GM18867 (cell line): ENCODE data around the gene LRP1B.
"Not testable (repeated sequence)": the region's sequence is repeated elsewhere in the genome, so short reads cannot be mapped to it uniquely, and the experiment has no call there.

Experiments
- ATAC-seq: cut with Tn5 transposase; IDR thresholded peaks from one replicate; pipeline ENCODE4 v1.9.1; 2021; ENCODE audit warnings: mild to moderate bottlenecking, moderate library complexity; ENCODE audit not compliant: unreplicated experiment

Gene LRP1B

DNA sequence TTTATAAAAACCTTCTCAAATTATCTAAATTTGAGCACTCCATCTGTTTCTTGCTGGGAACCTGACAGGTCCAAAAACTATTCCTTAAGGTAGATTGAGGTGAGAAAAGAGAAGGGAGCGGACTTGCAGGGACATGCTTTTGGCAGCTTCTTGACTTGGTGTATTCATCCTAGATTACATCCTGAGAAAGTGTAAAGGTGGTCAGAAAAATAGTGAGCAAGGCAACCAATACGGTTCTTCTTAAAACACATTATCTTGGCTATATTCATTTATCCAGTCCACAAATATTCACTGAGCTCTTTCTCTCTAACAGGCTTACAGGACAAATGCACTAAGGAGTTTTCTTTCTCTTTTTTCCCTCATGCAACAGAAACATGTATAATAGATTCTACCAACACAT is 230.0 kb downstream of the LRP1B start:
- ATAC-seq: no peak

DNA sequence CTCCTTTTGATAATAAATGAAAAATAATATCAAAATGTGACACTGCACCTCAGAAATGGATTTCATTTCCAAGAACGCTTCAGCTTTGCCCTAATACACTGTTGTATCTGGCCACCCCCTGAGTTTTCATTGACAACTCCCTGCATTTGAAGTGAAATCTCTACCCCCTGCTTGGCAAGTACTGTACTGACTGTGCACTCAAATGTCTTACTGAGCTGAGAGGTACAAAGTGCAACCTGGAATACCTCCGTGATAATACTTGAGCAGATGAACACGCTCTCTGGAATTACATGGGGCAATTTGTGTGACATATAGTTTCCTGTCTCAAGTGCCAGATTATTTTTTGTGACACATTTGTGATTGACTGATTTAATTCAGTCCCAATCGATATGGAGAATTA is 231.1 kb downstream of the LRP1B start:
- no peak for ATAC-seq

DNA sequence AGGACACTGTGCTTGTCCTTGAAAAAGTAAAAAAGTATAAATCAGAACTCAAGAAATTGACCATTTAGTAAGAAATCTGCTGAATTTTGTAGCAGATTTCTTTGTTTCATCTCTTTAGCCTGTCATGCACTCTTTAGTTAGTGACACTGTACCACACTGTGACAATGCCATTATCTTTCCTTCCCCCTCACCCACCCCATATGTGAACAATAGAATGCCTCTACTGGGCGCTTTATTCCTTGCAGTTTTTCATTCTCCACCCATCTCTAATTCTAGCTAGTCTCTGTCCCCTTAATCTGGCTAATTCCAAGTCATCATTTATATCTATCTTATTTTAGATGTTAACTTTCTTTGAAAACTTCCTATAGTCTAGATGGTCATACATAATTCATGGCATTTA is 241.0 kb downstream of the LRP1B start:
- ATAC-seq: no peak

DNA sequence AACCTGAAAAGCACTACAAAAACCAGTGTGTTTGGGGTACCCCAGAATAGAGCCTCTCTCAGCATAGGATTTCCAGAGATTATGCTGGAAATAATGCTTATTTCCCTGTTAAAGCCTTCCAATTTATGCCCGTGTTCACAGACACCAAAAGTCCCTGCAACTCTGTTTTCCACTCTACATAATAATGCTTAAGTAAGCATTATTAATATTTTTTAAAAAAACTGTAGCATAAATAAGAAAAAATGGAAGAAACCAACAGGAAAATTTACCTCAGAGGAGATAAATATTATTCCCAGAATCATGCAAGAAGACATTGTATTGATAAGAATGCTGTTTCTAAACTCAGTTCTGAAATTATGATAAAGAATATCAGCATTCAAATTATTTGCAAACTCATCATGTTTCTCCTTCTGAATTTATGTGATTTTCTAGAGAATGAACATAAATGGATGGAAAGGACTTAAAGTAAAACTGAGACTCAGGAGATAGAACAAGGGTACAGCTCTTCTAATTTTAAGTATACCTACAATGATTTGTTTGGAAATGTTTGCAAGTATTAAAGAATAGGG is 241.7 kb downstream of the LRP1B start:
- ATAC-seq: no peak

DNA sequence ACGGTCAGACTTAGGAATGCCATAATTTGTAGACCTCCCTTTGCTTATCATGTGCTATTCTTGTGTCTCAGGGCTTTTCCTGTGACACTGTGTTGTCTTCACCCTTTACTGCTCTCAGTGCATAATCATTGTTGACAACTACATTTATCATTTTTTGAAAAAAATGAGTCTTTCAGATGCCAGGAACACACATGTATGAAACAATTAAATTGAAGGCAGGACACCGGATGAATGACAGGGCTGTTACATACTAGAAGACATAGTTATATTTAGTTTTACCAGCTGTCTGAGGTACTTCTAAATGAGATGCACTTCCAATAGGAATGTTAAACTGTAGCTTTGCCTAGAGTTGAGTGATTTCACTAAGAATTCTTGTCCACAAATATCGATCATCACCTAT is 243.5 kb downstream of the LRP1B start:
- ATAC-seq: no peak

DNA sequence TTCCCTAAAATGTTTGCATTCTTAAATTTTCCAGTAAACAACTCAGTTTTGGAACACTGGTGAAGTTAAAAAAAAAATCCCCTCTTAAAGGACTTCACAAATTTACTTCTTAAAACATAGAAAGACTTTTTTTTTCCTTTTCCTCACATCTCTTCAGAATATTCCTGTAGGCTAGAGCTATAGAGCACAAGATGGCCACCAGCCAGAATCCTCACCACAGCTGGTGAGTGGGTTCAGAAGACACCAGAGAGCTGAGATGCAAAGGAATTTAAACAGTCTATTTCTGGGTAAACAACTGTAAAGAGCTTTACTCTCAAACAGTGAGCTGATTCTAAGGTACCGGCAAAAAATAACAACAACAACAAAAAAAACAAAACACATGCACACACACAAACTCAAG is 252.8 kb downstream of the LRP1B start:
- ATAC-seq: no peak

DNA sequence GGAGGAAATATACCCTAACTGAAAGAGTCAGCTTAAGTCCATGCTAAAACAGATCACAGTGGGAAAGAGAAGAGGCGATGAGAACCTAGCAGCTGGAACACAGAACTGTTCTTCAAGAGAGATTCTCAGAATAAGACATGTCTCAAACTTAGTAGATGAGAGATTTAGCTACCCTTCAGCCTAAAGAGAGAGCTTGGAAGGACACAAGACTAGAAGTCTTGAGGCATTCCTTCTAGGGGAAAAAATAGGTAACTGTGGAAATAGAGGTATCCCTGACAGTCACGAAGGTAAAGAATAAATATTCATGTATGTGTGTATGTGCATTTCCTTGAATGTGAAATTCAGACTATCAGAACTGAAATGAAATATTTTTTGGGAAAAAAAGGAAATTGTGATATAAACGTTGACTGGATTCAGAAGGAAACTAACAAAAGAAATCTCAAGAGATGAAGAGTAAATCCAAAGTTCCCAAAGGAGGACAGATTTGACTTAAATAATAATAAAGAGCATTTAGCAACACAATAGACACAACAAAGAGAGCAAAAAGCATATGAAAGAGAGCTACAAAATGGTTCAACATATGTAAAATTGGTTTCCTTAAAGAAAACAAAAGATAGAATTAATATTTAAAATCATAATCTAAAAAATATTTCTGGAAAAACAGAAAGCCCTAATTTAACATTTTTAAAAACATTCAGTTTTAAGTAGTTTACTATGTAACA is 258.7 kb downstream of the LRP1B start:
- no peak for ATAC-seq

DNA sequence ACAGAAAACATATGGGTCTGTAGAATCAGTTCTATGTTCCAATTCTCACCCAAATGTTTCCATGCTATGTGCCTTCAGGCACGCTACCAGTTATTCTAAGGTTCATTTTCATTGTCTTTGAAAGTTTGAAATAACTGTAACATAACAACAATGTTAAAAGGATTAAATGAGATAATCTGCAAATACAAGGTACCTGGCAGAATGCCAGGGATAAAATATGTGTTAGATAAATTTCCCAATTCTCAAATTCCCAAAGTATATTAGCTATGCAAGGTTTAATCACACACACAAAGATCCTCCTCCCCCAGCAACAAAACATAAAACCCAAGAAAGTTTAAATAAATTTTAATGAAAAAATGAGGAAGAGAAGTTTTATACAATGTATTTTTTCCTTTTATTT is 261.2 kb downstream of the LRP1B start:
- ATAC-seq: no peak

DNA sequence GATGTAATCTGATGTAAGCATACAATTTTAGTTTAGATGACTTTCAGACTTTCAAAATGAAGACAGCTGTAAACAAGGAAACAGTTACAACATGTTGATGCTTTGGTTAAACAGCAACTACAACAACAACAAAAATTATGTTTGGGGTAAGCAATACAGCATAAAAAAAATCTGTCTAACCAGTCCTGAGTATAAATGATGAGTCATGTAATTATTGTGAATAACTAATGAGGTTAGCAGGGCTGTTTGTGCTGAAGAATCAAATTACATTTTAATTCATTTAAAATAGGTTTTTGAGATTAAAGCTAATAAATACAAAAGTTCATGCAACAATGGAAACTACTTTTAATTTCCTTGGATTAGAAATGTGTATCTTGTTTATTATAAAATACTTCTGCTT is 266.9 kb downstream of the LRP1B start:
- no peak for ATAC-seq

DNA sequence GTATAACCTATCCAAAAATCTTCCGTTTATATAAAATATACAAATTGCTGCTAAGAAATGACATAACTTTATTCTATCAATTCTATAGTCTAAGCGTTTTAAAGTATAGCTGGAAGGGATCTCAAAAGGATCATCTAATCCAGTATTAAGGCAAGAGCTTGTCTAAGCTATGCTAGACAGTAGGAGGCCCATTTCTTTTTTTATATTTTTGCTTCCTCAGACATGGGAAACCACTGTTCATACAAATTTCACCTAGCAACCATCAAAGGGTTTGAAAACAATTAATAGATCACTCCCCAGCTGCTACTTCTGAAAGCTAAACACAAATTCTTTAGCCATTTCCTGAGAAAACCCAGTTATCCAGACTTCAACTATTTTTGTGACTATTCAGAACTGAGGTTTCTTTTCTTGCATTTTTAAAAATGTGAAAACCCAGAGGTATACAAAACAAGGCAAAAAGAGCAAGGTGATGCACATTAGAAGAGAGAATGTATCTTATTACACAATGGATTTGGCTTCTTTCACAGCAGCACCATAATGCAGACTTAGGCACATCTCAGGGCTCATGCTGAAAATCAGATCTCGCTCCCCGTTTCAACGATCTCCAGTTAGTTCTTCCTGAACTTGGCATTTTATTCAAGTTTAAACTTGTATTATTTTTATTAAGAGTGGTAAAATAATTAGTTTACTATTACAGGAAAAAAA is 274.4 kb downstream of the LRP1B start:
- no peak for ATAC-seq

DNA sequence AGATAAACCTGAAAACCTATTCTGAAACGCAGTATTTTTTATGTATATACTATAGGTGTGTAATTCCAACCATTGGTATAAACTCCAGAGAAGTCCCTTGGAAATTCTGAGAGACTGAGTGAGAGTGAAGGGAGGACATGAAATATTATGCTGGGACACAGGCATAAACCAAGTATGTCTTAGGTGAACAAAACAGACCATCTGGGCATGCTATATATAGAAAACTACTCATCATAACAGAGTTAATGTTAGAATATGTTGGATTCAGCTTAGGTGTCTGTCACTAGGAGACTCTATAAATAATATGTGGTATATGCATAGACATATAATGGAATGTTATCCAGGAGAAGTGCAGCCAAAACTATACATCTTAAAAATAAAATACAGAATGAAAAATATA is 282.6 kb downstream of the LRP1B start:
- ATAC-seq: no peak

DNA sequence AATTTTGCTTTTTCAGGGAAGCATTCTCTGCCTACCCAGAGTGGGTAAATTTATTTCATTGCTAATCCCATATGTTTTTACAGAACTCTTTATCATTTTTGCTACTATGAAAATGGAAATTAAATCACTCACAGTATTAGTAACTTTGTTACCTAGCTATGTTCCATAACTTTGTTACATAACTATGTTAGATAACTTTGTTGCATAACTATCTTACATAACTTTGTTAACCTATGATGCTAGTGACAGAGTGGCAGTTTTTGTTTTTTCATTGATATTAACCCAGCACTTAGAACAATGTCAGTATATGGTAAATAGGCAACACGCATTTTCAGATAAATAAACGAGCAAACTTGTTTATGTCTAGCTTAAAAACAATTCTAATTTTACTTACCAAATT is 286.6 kb downstream of the LRP1B start:
- ATAC-seq: no peak

DNA sequence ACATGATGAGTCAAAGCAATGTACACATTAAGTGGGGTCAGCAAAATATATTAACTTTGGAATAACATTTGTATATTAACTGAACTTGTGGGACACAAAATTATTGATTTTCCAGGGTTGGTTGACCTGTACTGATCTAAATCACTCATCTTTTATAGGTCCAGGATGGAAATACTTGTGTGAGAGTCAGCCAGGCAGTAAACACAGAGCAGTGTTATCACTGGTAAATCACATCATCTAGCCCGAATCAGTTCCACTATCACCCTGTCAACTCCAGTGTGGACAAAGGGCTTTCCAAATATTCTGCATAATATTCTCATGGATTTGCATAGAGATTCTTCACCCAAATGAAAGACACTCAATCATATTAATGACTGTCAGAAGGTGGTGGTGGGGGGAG is 295.7 kb downstream of the LRP1B start:
- no peak for ATAC-seq

DNA sequence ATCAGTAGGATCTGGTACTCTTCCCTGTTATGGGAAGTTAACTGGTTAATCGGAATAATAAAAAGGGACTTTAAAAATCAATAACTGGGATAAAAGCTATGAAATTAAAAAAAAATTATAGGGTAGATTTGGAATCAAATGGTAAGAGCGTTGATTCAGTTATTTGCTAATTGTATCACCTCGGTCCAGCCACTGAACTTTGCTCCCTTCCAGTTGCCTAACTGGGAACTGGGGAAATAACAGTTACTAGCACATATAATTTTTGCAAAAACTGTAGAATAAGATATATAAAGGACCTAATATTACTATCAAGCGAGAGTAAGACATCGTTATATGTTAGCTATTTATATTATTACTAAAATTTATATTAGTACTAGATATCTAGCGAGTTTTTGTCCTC is 302.1 kb downstream of the LRP1B start:
- ATAC-seq: no peak

DNA sequence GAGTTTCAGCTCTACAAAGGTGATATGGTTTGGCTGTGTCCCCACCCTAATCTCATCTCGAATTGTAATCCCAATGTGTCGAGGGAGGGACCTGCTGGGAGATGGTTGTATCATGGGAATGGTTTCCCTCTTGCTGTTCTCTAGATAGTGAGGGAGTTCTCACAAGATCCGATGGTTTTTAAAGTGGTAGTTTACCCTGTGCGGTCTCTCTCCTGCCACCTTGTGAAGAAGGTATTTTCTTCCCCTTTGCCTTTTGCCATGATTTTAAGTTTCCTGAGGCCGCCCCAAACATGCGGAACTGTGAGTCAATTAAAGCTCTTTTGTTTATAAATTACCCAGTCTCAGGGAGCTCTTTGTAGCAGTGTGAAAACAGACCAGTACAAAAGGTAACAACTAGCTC is 306.0 kb downstream of the LRP1B start:
- ATAC-seq: no peak

DNA sequence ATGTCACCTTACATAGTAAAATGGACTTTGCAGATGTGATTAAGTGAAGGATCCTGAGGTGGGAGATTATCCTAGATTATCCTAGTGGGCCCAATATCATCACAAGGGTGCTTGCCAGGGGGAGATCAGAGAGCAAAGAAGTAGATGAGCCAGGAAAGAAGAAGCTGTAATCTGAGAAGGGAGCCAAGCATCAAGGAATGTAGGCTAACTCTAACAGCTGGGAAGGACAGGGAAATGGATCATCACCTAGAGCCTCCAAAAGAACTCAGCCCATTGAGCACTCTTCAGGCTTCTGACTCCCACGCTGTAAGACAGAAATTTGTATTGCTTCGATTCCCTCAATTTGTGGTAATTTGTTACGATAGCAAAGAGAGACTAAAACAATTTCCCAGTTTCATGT is 309.9 kb downstream of the LRP1B start:
- no peak for ATAC-seq

DNA sequence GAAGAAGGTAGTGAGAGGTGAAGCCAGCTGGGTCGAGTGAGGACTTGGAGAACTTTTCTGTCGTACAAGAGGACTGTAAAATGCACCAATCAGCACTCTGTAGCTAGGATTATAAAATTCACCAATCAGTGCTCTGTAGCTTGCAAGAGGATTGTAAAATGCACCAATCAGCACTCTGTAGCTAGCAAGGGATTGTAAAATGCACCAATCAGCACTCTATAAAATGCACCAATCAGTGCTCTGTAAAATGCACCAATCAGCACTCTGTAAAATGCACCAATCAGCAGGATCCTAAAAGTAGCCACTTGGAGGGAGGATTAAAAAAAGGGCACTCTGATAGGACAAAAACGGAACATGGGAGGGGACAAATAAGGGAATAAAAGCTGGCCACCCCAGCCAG is 315.5 kb downstream of the LRP1B start:
- ATAC-seq: not testable (repeated sequence)

DNA sequence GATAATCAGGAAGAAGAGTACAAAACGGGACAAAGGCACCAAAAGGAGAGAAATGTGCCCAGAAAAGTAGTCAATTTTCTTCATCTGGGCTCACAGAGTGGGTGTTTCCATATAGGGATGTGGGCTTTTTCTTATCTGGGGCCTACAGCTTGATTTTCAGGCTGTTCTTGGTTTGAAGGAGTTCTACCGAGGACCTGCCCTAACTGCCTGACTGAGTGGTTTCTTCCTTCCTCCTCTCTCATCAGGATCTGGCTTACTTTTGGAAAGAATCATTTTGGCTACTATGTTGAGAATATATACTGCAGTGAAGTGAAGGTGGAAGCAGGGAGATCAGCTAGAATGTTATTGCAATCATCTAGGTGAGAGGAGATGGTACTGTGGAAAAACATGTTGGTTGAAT is 316.7 kb downstream of the LRP1B start:
- no peak for ATAC-seq

DNA sequence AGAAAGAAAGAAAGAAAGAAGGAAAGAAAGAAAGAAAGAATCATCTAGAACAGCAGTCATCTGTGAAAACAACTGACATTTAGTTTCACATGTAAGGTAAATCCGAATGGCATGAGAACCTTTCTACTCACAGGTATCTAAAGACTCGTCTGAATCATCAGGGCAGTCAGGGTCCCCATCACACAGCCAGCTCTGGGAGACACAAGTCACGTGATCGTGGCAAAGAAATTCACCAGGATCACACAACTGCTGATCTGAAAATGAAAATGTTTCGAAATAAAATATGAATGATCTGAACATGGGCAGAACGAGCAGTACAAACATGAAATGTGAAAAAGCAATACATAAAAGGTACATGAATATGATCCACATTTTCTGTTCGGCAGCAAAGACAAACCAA is 320.7 kb downstream of the LRP1B start:
- no peak for ATAC-seq

DNA sequence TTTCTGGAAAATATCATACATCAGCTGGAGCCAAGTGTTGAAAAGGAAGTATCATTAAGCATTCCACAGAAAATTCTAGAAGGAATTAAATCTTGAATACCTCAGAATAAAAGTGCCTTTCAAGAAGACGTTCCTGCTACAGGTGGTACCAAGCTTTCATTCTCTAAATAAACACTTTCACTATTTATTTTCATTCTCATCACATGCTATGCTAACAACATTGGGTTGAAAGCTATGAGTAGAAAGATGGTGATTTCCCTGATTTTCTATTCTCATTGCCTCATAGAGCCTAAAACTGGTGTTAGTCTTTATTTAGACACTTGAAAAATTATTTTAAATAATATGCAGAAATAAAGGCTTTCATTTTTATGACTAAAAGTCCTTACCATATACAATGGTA is 324.7 kb downstream of the LRP1B start:
- no peak for ATAC-seq

DNA sequence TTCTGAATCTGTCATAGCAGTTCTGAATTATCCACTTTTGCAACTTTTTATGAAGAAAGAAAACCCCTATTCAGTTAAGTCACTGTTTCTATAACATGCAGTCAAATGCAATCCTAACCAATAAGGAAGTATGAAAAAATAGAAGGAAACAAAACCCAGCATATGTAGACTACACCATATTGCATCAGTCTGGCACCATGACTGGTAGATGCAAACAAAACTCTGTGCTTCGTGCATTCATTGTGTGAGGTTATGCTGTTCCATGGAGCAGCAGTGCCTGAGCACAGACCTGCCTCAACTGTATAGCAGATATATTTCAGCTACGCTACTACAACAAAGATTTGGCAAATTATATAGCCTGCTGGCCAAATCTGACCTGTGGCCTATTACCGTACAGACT is 325.5 kb downstream of the LRP1B start:
- no peak for ATAC-seq

DNA sequence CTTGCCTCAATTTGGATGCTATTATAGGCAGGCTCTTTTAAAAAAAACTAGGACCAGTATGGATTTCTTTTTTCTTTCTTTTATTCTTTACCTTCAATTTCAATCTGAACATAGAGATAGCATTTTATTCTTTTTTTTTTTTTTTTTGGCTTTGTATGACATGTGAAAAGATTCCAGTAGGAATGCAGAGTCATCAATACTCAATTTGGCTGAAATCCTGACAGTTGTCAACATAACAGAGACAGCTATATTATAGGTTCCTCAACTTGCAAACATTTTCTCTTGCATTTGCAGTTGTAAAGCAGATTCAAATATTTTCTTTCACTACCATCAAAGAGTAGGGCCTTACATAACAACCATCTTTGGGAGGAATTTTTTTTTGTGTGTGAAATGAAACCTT is 334.4 kb downstream of the LRP1B start:
- no peak for ATAC-seq

DNA sequence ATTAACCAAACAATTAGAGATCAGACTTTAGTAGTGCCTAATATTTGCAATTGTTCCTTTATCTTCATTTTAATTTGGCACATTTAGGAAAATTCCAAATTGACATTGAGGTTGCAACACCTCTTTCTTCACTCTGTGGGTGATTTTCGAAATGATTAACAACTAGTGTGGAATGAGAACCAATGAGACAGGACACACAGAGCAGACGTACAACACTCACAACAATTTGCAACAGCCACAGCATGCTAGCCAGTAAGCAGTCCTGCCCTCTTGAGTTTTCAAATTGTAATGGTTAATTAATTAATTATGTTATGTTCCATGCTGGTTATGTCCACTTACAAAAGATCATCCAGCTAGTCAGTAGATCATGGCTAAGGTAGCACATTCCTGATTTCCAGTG is 339.3 kb downstream of the LRP1B start:
- no peak for ATAC-seq
